ENCODE results near the gene RGP1. TPM values are rescaled to one million over a fixed set of nuclear protein-coding genes. Genes with fewer than 3 reads are reported as not detected.
A peak's percentile ranks its signal among the peaks of the same experiment; 100 is the strongest.

RGP1 gene
- total and polyA plus RNA-seq, 12 donors, result 6.4 to 41.2 (median 22.3) TPM

- Histone ChIP-seq H3K9me3 (replicated peaks in 1 of 3) (no peaks in the 10 kb centered on the region), H3K36me3 (replicated peaks in 1 of 2) (peaks cover 0 to 100% of the 10 kb centered on the region in 2 donors), H3K4me1 (replicated peaks in 1 of 2) (peaks cover 19 to 30% of the 10 kb centered on the region in 2 donors), H3K27me3 (no peaks in the 10 kb centered on the region), H3K4me3 (no peak overlapping the region), H3K27ac (no peak overlapping the region)
- peak in 1 of 7 donors; percentile 1 for DNase-seq
- WGBS, 4 donors, result 96 to 98% (median 98%) methylated on average over 7 of the region's 7 CpGs
- intact Hi-C loops (cut with DNase I), result no loop called here
- TF ChIP-seq CTCF (IDR thresholded peaks at IDR 0.05) (no peak), POLR2A (IDR thresholded peaks at IDR 0.05) (no peak)
Measured at GRCh38 chr9:35702696-35703095, 46.4 kb upstream of the RGP1 start.

- no peak overlapping the region for H3K27ac ChIP-seq
- DNase-seq, result no peak
- peaks cover 0 to 100% of the 10 kb centered on the region in 2 donors for H3K36me3 ChIP-seq (replicated peaks in 1 of 2)
- H3K4me1 ChIP-seq (replicated peaks in 1 of 2), result peaks cover 12 to 21% of the 10 kb centered on the region in 2 donors
- no peak overlapping the region for H3K4me3 ChIP-seq
- WGBS, 4 donors, result 91 to 93% (median 92%) methylated on average over 17 to 26 of the region's 26 CpGs
- no peaks in the 10 kb centered on the region for H3K27me3 ChIP-seq
- TF ChIP-seq POLR2A (IDR thresholded peaks at IDR 0.05) (no peak), CTCF (IDR thresholded peaks at IDR 0.05) (no peak)
- no peaks in the 10 kb centered on the region for H3K9me3 ChIP-seq (replicated peaks in 1 of 3)
- intact Hi-C loops (cut with DNase I), result no loop called here
Measured at GRCh38 chr9:35703906-35704672, 45.0 kb upstream of the RGP1 start.

GRCh38 chr9:35705372-35705771, 43.7 kb upstream of the RGP1 start:
- WGBS, 4 donors, result 50 to 74% (median 62%) methylated on average over 7 to 8 of the region's 8 CpGs
- TF ChIP-seq POLR2A (IDR thresholded peaks at IDR 0.05) (no peak), CTCF (IDR thresholded peaks at IDR 0.05) (no peak)
- DNase-seq, result no peak
- Histone ChIP-seq H3K4me3 (no peak overlapping the region), H3K27me3 (no peaks in the 10 kb centered on the region), H3K9me3 (replicated peaks in 1 of 3) (no peaks in the 10 kb centered on the region), H3K36me3 (replicated peaks in 1 of 2) (peaks cover 0 to 95% of the 10 kb centered on the region in 2 donors), H3K27ac (peak overlapping the region in 2 of 5 donors; percentile 13 to 42), H3K4me1 (replicated peaks in 1 of 2) (peaks cover 0 to 9% of the 10 kb centered on the region in 2 donors)
- intact Hi-C loops (cut with DNase I), result no loop called here

- Histone ChIP-seq H3K27ac (peak overlapping the region in 1 of 5 donors; percentile 42), H3K36me3 (replicated peaks in 1 of 2) (peaks cover 0 to 95% of the 10 kb centered on the region in 2 donors), H3K4me1 (replicated peaks in 1 of 2) (peaks cover 0 to 4% of the 10 kb centered on the region in 2 donors), H3K4me3 (no peak overlapping the region), H3K27me3 (no peaks in the 10 kb centered on the region), H3K9me3 (replicated peaks in 1 of 3) (no peaks in the 10 kb centered on the region)
- DNase-seq, result no peak
- TF ChIP-seq POLR2A (IDR thresholded peaks at IDR 0.05) (no peak), CTCF (IDR thresholded peaks at IDR 0.05) (no peak)
- intact Hi-C loops (cut with DNase I), result no loop called here
- WGBS, 4 donors, result 94 to 98% (median 96%) methylated on average over 3 to 7 of the region's 7 CpGs
Measured at GRCh38 chr9:35705836-35706430, 43.2 kb upstream of the RGP1 start.

Data from adrenal gland (tissue), 12 donors.